Calu3 (cell line): ENCODE data around the gene TSFM. TPM values are rescaled to one million over a fixed set of nuclear protein-coding genes. Genes with fewer than 3 reads are reported as not detected.

ENCODE experiments used
- BruUV-seq: library from RNA; stranded (reverse); fragments of 400-500 nt; replicated peaks from 2 replicates; lab custom pipeline; 2021; lab: Mats Ljungman, UMichigan
- CTCF ChIA-PET: fragments of 300-600 bp; sonication (Branson Sonifier 250); formaldehyde crosslinking; loops from one replicate; lab custom pipeline; 2022; ENCODE audit warnings: antibody characterized with exemption; lab: Charles Lee
- DNase-seq: peaks from one replicate; pipeline ENCODE4 v3.0.0; 2022
- H3K27ac Mint-ChIP-seq: one replicate; pipeline ENCODE4 v1.8.0; 2022; ENCODE audit warnings: mixed read lengths; ENCODE audit not compliant: unreplicated experiment
- H3K27me3 Mint-ChIP-seq: one replicate; pipeline ENCODE4 v1.8.0; 2022; ENCODE audit warnings: mixed read lengths; ENCODE audit not compliant: unreplicated experiment
- H3K36me3 Mint-ChIP-seq: one replicate; pipeline ENCODE4 v1.8.0; 2022; ENCODE audit warnings: mild to moderate bottlenecking, moderate library complexity, mixed read lengths; ENCODE audit not compliant: insufficient read depth, unreplicated experiment
- H3K4me1 Mint-ChIP-seq: one replicate; pipeline ENCODE4 v1.8.0; 2022; ENCODE audit warnings: mild to moderate bottlenecking, low read depth, mixed read lengths; ENCODE audit not compliant: unreplicated experiment
- H3K4me3 Mint-ChIP-seq: one replicate; pipeline ENCODE4 v1.8.0; 2022; ENCODE audit warnings: mild to moderate bottlenecking, low read depth, moderate library complexity, mixed read lengths; ENCODE audit not compliant: unreplicated experiment
- H3K9me3 Mint-ChIP-seq: one replicate; pipeline ENCODE4 v1.8.0; 2022; ENCODE audit warnings: low read depth, mixed read lengths; ENCODE audit not compliant: unreplicated experiment
- CTCF ChIP-seq: fragments of 200-600 bp; IDR thresholded peaks from one replicate; pipeline ENCODE4 v1.8.0; 2022; ENCODE audit warnings: antibody characterized with exemption; ENCODE audit not compliant: unreplicated experiment
- intact Hi-C: fragments of 100-400 bp; cut with micrococcal nuclease; formaldehyde crosslinking; loops from one replicate; pipeline ENCODE4 v1.10.0; 2022; ENCODE audit not compliant: unreplicated experiment
- total RNA-seq: library from RNA; stranded (reverse); gene quantifications from 2 replicates; pipeline ENCODE4 v1.2.3, GENCODE V29; 2022

Gene TSFM
- total RNA-seq, 1 experiment from 2014 or later, result 47.1 TPM

GRCh38 chr12:57753756-57754337 lies 28.7 kb upstream of the TSFM start:
- no TSS peak for BruUV-seq
- H3K4me1 Mint-ChIP-seq, result peaks cover 48% of the 10 kb centered on the region
- H3K4me3 Mint-ChIP-seq, result peak overlapping the region; percentile 67
- peaks cover 64% of the 10 kb centered on the region for H3K36me3 Mint-ChIP-seq
- H3K27me3 Mint-ChIP-seq, result no peaks in the 10 kb centered on the region
- no peaks in the 10 kb centered on the region for H3K9me3 Mint-ChIP-seq
- DNase-seq, result no peak
- CTCF ChIA-PET, result interaction anchor here (1.0 kb wide), 1 partner anchor 9 kb away, joined by 4 read pairs; the partner anchor contains the start of gene TSPAN31
- intact Hi-C loops, result no loop called here
- TF ChIP-seq CTCF, result no peak
- peak overlapping the region; percentile 82 for H3K27ac Mint-ChIP-seq

- Mint-ChIP-seq H3K36me3 (peaks cover 64% of the 10 kb centered on the region), H3K27me3 (no peaks in the 10 kb centered on the region), H3K27ac (peak within 1 kb of the TSS; percentile 82), H3K9me3 (no peaks in the 10 kb centered on the region), H3K4me3 (peak within 1 kb of the TSS; percentile 67), H3K4me1 (peaks cover 48% of the 10 kb centered on the region)
- CTCF ChIA-PET, result interaction anchor here (1.0 kb wide), 1 partner anchor 10 kb away, joined by 4 read pairs; the partner anchor contains the start of gene TSPAN31
- BruUV-seq, result no TSS peak
- peak; percentile 93 for DNase-seq
- TF ChIP-seq CTCF, result no peak
- intact Hi-C loops, result no loop called here
Measured at GRCh38 chr12:57754411-57755193, 28.0 kb upstream of the TSFM start, which contains the start of gene MARCHF9. MARCHF9 (plus strand) TSS chr12:57755103; CDS start chr12:57755529, 426 bp downstream.

GRCh38 chr12:57755194-57755453 lies 27.5 kb upstream of the TSFM start:
- peaks cover 69% of the 10 kb centered on the region for H3K36me3 Mint-ChIP-seq
- peaks cover 48% of the 10 kb centered on the region for H3K4me1 Mint-ChIP-seq
- no peak for TF ChIP-seq CTCF
- CTCF ChIA-PET, result no interaction called here
- no peaks in the 10 kb centered on the region for H3K27me3 Mint-ChIP-seq
- no peaks in the 10 kb centered on the region for H3K9me3 Mint-ChIP-seq
- intact Hi-C loops, result no loop called here
- no peak for DNase-seq
- H3K27ac Mint-ChIP-seq, result no peak overlapping the region
- H3K4me3 Mint-ChIP-seq, result peak overlapping the region; percentile 67
- no TSS peak for BruUV-seq

- H3K27ac Mint-ChIP-seq, result peak overlapping the region; percentile 41
- peak; percentile 63 for DNase-seq
- peak overlapping the region; percentile 67 for H3K4me3 Mint-ChIP-seq
- no peak for TF ChIP-seq CTCF
- H3K36me3 Mint-ChIP-seq, result peaks cover 63% of the 10 kb centered on the region
- H3K27me3 Mint-ChIP-seq, result no peaks in the 10 kb centered on the region
- CTCF ChIA-PET, result interaction anchor here (0.6 to 1.8 kb wide), 4 partner anchors 11 to 172 kb away, joined by 3 to 9 read pairs (median 4); partner anchors contain the start of genes CYP27B1 and TSPAN31
- H3K4me1 Mint-ChIP-seq, result peaks cover 48% of the 10 kb centered on the region
- BruUV-seq, result no TSS peak
- intact Hi-C loops, result no loop called here
- no peaks in the 10 kb centered on the region for H3K9me3 Mint-ChIP-seq
Measured at GRCh38 chr12:57755454-57756372, 26.9 kb upstream of the TSFM start.
